ENCODE results near the gene WASL.

WASL gene

DNA sequence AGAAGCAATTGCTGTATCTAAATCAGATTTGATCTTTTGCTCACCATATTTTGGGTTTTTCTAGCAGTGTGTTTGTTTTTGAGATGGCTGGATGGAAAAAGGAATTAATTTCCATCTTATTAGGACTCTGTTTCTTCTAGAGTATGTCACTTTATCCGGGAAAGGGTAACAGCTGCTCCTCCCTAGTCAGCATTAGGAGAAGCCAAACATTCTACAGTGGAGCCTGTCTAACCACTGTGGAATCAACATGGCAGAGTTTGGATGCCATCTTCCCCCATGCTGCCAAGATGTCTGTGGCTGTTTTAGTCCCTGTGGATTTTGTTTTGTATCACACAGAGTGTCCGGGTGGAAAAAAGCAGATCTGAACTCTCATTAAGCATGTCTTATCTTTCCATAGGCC, 109.2 kb downstream of the WASL start:
- no peak overlapping the region for H2AFZ ChIP-seq (ENCODE audit: insufficient read depth, low read length, poor library complexity)
- H3K4me3 ChIP-seq (ENCODE audit: low read depth, low read length), result no peak overlapping the region
- no peaks in the 10 kb centered on the region for H3K36me3 ChIP-seq (ENCODE audit: control insufficient read depth in 1 of 2, insufficient read depth in 2 of 2, low read length in 2 of 2)
- H4K8ac ChIP-seq (ENCODE audit: low read depth, low read length), result no peak overlapping the region
- DNase-seq, result no peak
- H3K27ac ChIP-seq (ENCODE audit: low read depth, low read length), result no peak overlapping the region
- H3K79me2 ChIP-seq (ENCODE audit: control insufficient read depth, insufficient read depth, low read length, poor library complexity), result peaks cover 2% of the 10 kb centered on the region
- peak overlapping the region; percentile 19 for H2BK12ac ChIP-seq (ENCODE audit: low read length)
- H3K23ac ChIP-seq (ENCODE audit: low read length), result no peak overlapping the region
- no peak overlapping the region for H3K4me2 ChIP-seq (ENCODE audit: low read length)
- H4K12ac ChIP-seq (ENCODE audit: low read depth, low read length), result no peak overlapping the region
- no peak overlapping the region for H2AK5ac ChIP-seq (ENCODE audit: low read length)
- H3K27me3 ChIP-seq (ENCODE audit: insufficient read depth, low read length), result no peaks in the 10 kb centered on the region
- H4K91ac ChIP-seq (ENCODE audit: low read depth, low read length), result peak overlapping the region; percentile 50
- no peak overlapping the region for H2BK120ac ChIP-seq (ENCODE audit: insufficient read depth, low read length, poor library complexity)
- H3K9me3 ChIP-seq (ENCODE audit: insufficient read depth, low read depth, low read length), result no peaks in the 10 kb centered on the region
- peaks cover 5 to 11% of the 10 kb centered on the region in 2 experiments for H3K4me1 ChIP-seq (ENCODE audit: control insufficient read depth in 1 of 2, insufficient read depth in 2 of 2, low read length in 2 of 2)
- no peak overlapping the region for H3K14ac ChIP-seq (ENCODE audit: low read length)
- H3K18ac ChIP-seq (ENCODE audit: low read length), result no peak overlapping the region
- WGBS (ENCODE audit: extremely low coverage, insufficient coverage, insufficient read length), result no CpG with 5 or more reads among the region's 2 CpGs
- peaks cover 15% of the 10 kb centered on the region for H3K79me1 ChIP-seq (ENCODE audit: low read length)
- H3K9ac ChIP-seq (ENCODE audit: low read length), result no peak overlapping the region
- no peak overlapping the region for H3K4ac ChIP-seq (ENCODE audit: low read depth, low read length)
- H2BK5ac ChIP-seq (ENCODE audit: low read depth, low read length, poor library complexity), result no peak overlapping the region

GRCh38 chr7:123637878-123638277, 110.9 kb downstream of the WASL start:
- Histone ChIP-seq H3K79me1 (ENCODE audit: low read length) (peaks cover 8% of the 10 kb centered on the region), H2AFZ (ENCODE audit: insufficient read depth, low read length, poor library complexity) (no peak overlapping the region), H2BK120ac (ENCODE audit: insufficient read depth, low read length, poor library complexity) (peak overlapping the region; percentile 38), H3K79me2 (ENCODE audit: control insufficient read depth, insufficient read depth, low read length, poor library complexity) (no peaks in the 10 kb centered on the region), H3K27ac (ENCODE audit: low read depth, low read length) (no peak overlapping the region), H2AK5ac (ENCODE audit: low read length) (no peak overlapping the region), H3K4me1 (ENCODE audit: control insufficient read depth in 1 of 2, insufficient read depth in 2 of 2, low read length in 2 of 2) (peaks cover 0 to 5% of the 10 kb centered on the region in 2 experiments), H4K8ac (ENCODE audit: low read depth, low read length) (no peak overlapping the region), H3K4me2 (ENCODE audit: low read length) (no peak overlapping the region), H3K23ac (ENCODE audit: low read length) (no peak overlapping the region), H3K9me3 (ENCODE audit: insufficient read depth, low read depth, low read length) (no peaks in the 10 kb centered on the region), H3K4ac (ENCODE audit: low read depth, low read length) (no peak overlapping the region), H2BK12ac (ENCODE audit: low read length) (no peak overlapping the region), H4K91ac (ENCODE audit: low read depth, low read length) (no peak overlapping the region), H3K4me3 (ENCODE audit: low read depth, low read length) (no peak overlapping the region), H3K18ac (ENCODE audit: low read length) (no peak overlapping the region), H3K14ac (ENCODE audit: low read length) (no peak overlapping the region), H4K12ac (ENCODE audit: low read depth, low read length) (no peak overlapping the region), H3K27me3 (ENCODE audit: insufficient read depth, low read length) (no peaks in the 10 kb centered on the region), H3K36me3 (ENCODE audit: control insufficient read depth in 1 of 2, insufficient read depth in 2 of 2, low read length in 2 of 2) (no peaks in the 10 kb centered on the region), H3K9ac (ENCODE audit: low read length) (no peak overlapping the region), H2BK5ac (ENCODE audit: low read depth, low read length, poor library complexity) (peak overlapping the region; percentile 57)
- no CpG with 5 or more reads among the region's 2 CpGs for WGBS (ENCODE audit: extremely low coverage, insufficient coverage, insufficient read length)
- DNase-seq, result no peak

GRCh38 chr7:123637203-123637602, 111.6 kb downstream of the WASL start:
- Histone ChIP-seq H3K4me3 (ENCODE audit: low read depth, low read length) (no peak overlapping the region), H3K79me1 (ENCODE audit: low read length) (peaks cover 7% of the 10 kb centered on the region), H3K36me3 (ENCODE audit: control insufficient read depth in 1 of 2, insufficient read depth in 2 of 2, low read length in 2 of 2) (no peaks in the 10 kb centered on the region), H4K91ac (ENCODE audit: low read depth, low read length) (peak overlapping the region; percentile 20), H2AFZ (ENCODE audit: insufficient read depth, low read length, poor library complexity) (no peak overlapping the region), H2BK120ac (ENCODE audit: insufficient read depth, low read length, poor library complexity) (no peak overlapping the region), H3K23ac (ENCODE audit: low read length) (no peak overlapping the region), H3K27ac (ENCODE audit: low read depth, low read length) (peak overlapping the region; percentile 78), H3K9me3 (ENCODE audit: insufficient read depth, low read depth, low read length) (no peaks in the 10 kb centered on the region), H3K27me3 (ENCODE audit: insufficient read depth, low read length) (no peaks in the 10 kb centered on the region), H4K8ac (ENCODE audit: low read depth, low read length) (no peak overlapping the region), H3K4me2 (ENCODE audit: low read length) (no peak overlapping the region), H3K9ac (ENCODE audit: low read length) (no peak overlapping the region), H2BK5ac (ENCODE audit: low read depth, low read length, poor library complexity) (no peak overlapping the region), H2AK5ac (ENCODE audit: low read length) (no peak overlapping the region), H4K12ac (ENCODE audit: low read depth, low read length) (no peak overlapping the region), H3K79me2 (ENCODE audit: control insufficient read depth, insufficient read depth, low read length, poor library complexity) (no peaks in the 10 kb centered on the region), H3K4ac (ENCODE audit: low read depth, low read length) (no peak overlapping the region), H2BK12ac (ENCODE audit: low read length) (no peak overlapping the region), H3K14ac (ENCODE audit: low read length) (no peak overlapping the region), H3K18ac (ENCODE audit: low read length) (no peak overlapping the region), H3K4me1 (ENCODE audit: control insufficient read depth in 1 of 2, insufficient read depth in 2 of 2, low read length in 2 of 2) (peaks cover 0 to 5% of the 10 kb centered on the region in 2 experiments)
- DNase-seq, result peak in 1 of 2 donors; percentile 51
- WGBS (ENCODE audit: extremely low coverage, insufficient coverage, insufficient read length), result no CpG with 5 or more reads among the region's 3 CpGs

DNA sequence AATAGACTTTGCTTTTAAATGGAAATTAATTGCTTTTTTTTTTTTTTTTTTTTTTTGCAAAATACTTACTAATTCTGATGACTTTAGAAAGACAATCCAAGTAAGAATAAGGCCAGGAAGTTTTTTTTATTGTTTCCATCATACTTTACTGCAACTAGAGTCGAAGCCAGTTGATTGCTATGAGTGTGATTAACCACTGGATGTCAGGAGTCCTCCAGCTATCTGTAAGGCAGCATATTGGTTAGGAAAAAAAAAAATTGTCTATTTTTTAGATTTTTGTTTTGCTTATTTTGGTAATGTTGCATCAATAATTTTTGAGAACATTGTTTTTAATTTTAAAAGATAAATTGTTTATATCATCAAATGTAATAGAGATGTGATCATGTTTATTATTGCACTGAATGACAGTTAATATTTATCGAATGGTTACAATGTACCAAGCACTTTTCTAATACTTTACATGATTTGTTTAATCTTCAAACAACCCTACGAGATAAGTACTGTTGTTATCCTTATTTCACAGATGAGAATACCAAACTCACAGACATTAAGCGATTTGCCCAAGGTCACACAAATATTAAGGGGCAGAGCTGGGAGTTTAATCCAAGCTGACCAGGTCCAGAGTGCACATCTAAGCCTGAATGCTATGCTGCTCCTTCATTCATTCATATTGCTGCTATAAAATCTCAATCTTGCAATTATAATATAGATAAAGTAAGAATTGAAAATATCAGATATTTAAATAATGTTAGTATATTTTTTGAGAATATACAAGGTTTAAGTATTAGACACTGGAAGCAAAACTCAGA, 113.0 kb downstream of the WASL start:
- Histone ChIP-seq H3K4me1 (ENCODE audit: control insufficient read depth in 1 of 2, insufficient read depth in 2 of 2, low read length in 2 of 2) (peaks cover 0 to 5% of the 10 kb centered on the region in 2 experiments), H3K79me1 (ENCODE audit: low read length) (peaks cover 6% of the 10 kb centered on the region), H3K18ac (ENCODE audit: low read length) (no peak overlapping the region), H3K4ac (ENCODE audit: low read depth, low read length) (no peak overlapping the region), H3K79me2 (ENCODE audit: control insufficient read depth, insufficient read depth, low read length, poor library complexity) (no peaks in the 10 kb centered on the region), H4K8ac (ENCODE audit: low read depth, low read length) (no peak overlapping the region), H2BK12ac (ENCODE audit: low read length) (no peak overlapping the region), H4K12ac (ENCODE audit: low read depth, low read length) (no peak overlapping the region), H4K91ac (ENCODE audit: low read depth, low read length) (peak overlapping the region; percentile 80), H3K9me3 (ENCODE audit: insufficient read depth, low read depth, low read length) (no peaks in the 10 kb centered on the region), H2BK120ac (ENCODE audit: insufficient read depth, low read length, poor library complexity) (no peak overlapping the region), H3K9ac (ENCODE audit: low read length) (no peak overlapping the region), H3K27ac (ENCODE audit: low read depth, low read length) (no peak overlapping the region), H3K23ac (ENCODE audit: low read length) (no peak overlapping the region), H2AFZ (ENCODE audit: insufficient read depth, low read length, poor library complexity) (no peak overlapping the region), H3K4me3 (ENCODE audit: low read depth, low read length) (no peak overlapping the region), H3K4me2 (ENCODE audit: low read length) (no peak overlapping the region), H3K14ac (ENCODE audit: low read length) (no peak overlapping the region), H2BK5ac (ENCODE audit: low read depth, low read length, poor library complexity) (peak overlapping the region; percentile 76), H2AK5ac (ENCODE audit: low read length) (no peak overlapping the region), H3K27me3 (ENCODE audit: insufficient read depth, low read length) (no peaks in the 10 kb centered on the region), H3K36me3 (ENCODE audit: control insufficient read depth in 1 of 2, insufficient read depth in 2 of 2, low read length in 2 of 2) (no peaks in the 10 kb centered on the region)
- DNase-seq, result peak in 1 of 2 donors; percentile 53
- no CpG with 5 or more reads among the region's 4 CpGs for WGBS (ENCODE audit: extremely low coverage, insufficient coverage, insufficient read length)
